ENCODE results near the gene CRYBG1.

Gene CRYBG1

DNA sequence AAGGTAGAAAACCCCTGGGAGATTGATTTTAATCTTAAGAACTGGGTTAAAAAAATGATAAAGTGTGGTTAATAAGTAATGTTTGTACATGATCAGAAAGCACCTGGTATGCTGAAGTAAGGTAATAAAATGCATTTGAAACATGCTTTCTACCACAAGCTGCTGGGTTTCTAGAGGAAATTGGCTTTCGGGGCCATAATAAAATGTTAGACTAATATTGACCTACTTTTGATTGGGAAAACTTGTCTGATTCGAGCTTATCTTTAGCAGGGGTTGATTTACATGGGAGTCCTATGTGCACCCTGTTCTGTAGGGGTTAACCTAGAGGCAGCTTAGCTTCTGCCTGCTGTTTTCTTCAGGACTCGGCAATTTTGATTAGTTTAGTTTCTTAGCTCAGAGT is 50.5 kb downstream of the CRYBG1 start:
- DNase-seq = no peak
- no peaks in the 10 kb centered on the region for H3K36me3 ChIP-seq (replicated peaks; ENCODE audit: insufficient read depth, low read length)
- no peak overlapping the region for H3K27ac ChIP-seq (ENCODE audit: low read length)

DNA sequence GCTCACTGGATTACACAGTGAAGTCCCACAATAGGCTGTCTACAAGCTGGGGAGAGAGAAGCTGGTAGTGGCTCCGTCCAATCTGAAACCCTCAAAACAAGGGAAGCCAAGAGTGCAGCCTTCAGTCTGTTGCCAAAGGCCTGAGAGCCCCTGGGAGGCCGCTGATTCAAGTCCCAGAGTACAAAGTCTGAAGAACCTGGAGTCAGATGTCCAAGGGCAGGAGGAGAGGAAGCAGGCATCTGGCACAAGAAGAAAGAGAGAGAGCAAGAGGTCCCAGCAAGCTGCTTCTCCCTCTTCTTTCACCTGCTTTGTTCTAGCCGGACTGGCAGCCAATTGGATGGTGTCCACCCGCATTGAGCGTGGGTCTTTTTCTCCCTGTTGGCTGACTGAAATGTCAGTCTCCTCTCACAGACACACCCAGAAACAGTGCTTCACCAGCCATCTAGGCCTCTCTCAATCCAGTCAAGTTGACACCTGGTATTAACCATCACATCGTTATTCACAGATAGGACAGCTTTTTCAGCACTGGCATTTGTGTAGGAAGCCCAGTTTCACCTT is 51.2 kb downstream of the CRYBG1 start:
- Histone ChIP-seq H3K4me3 (ENCODE audit: low read length) (no peak overlapping the region), H3F3A (ENCODE audit: insufficient read depth, low read length) (no peaks in the 10 kb centered on the region), H2AFZ (ENCODE audit: low read length) (no peak overlapping the region), H3K36me3 (replicated peaks; ENCODE audit: insufficient read depth, low read length) (no peaks in the 10 kb centered on the region), H3K4me2 (ENCODE audit: low read depth, low read length) (no peak overlapping the region), H3K27me3 (replicated peaks; ENCODE audit: insufficient read depth, low read length) (no peaks in the 10 kb centered on the region), H3K9ac (ENCODE audit: low read length) (no peak overlapping the region), H3K27ac (ENCODE audit: low read length) (no peak overlapping the region), H3K9me2 (replicated peaks; ENCODE audit: insufficient read depth, low read length) (no peaks in the 10 kb centered on the region), H4K20me1 (ENCODE audit: insufficient read depth, low read length) (no peaks in the 10 kb centered on the region), H3K4me1 (ENCODE audit: low read length) (no peaks in the 10 kb centered on the region), H3K79me2 (ENCODE audit: low read length) (no peaks in the 10 kb centered on the region), H3K9me3 (replicated peaks; ENCODE audit: insufficient read depth, low read length) (no peaks in the 10 kb centered on the region)
- TF ChIP-seq, protein P1, sequence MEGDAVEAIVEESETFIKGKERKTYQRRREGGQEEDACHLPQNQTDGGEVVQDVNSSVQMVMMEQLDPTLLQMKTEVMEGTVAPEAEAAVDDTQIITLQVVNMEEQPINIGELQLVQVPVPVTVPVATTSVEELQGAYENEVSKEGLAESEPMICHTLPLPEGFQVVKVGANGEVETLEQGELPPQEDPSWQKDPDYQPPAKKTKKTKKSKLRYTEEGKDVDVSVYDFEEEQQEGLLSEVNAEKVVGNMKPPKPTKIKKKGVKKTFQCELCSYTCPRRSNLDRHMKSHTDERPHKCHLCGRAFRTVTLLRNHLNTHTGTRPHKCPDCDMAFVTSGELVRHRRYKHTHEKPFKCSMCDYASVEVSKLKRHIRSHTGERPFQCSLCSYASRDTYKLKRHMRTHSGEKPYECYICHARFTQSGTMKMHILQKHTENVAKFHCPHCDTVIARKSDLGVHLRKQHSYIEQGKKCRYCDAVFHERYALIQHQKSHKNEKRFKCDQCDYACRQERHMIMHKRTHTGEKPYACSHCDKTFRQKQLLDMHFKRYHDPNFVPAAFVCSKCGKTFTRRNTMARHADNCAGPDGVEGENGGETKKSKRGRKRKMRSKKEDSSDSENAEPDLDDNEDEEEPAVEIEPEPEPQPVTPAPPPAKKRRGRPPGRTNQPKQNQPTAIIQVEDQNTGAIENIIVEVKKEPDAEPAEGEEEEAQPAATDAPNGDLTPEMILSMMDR (IDR thresholded peaks at IDR 0.05; ENCODE audit: low read length) = no peak
- TF ChIP-seq EZH2 (optimal IDR thresholded peaks at IDR 0.05; ENCODE audit: low read depth, low read length) (no peak), EZH2phosphoT487 (IDR thresholded peaks at IDR 0.05; ENCODE audit: low read length) (no peak)
- no peak for DNase-seq

More for the DNA sequence above, 50.5 kb downstream of the CRYBG1 start:
- no peaks in the 10 kb centered on the region for H3K9me2 ChIP-seq (replicated peaks; ENCODE audit: insufficient read depth, low read length)
- H3K4me3 ChIP-seq (ENCODE audit: low read length) = no peak overlapping the region
- H2AFZ ChIP-seq (ENCODE audit: low read length) = no peak overlapping the region
- no peaks in the 10 kb centered on the region for H4K20me1 ChIP-seq (ENCODE audit: insufficient read depth, low read length)
- no peak overlapping the region for H3K9ac ChIP-seq (ENCODE audit: low read length)
- no peaks in the 10 kb centered on the region for H3K4me1 ChIP-seq (ENCODE audit: low read length)
- no peaks in the 10 kb centered on the region for H3F3A ChIP-seq (ENCODE audit: insufficient read depth, low read length)
- no peaks in the 10 kb centered on the region for H3K79me2 ChIP-seq (ENCODE audit: low read length)
- no peaks in the 10 kb centered on the region for H3K27me3 ChIP-seq (replicated peaks; ENCODE audit: insufficient read depth, low read length)
- H3K9me3 ChIP-seq (replicated peaks; ENCODE audit: insufficient read depth, low read length) = no peaks in the 10 kb centered on the region
- H3K4me2 ChIP-seq (ENCODE audit: low read depth, low read length) = no peak overlapping the region
- no peak for TF ChIP-seq EZH2phosphoT487 (IDR thresholded peaks at IDR 0.05; ENCODE audit: low read length)
- TF ChIP-seq, protein P1 (IDR thresholded peaks at IDR 0.05; ENCODE audit: low read length) = no peak
- no peak for TF ChIP-seq EZH2 (optimal IDR thresholded peaks at IDR 0.05; ENCODE audit: low read depth, low read length)

DNA sequence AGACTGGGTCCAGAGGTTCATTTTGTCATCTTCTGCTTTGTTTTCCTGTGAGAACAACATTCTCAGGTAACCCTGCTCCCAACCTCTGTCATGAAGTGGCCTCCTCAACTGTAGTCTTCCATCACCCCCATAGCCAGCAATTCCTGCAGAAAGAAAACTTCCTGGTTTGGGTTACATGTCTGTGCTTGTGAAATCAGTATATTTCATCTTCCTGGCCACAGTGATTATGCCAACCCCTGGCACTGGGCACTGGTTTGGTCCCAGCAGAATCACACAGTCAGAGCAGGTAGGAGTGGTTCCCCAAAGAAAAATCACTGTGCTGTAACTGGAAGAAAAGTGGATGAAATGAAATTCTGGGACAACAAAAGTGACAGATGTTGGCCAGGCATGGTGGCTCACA is 52.5 kb downstream of the CRYBG1 start:
- H3K36me3 ChIP-seq (replicated peaks; ENCODE audit: insufficient read depth, low read length) = no peaks in the 10 kb centered on the region
- no peak for DNase-seq
- no peak overlapping the region for H3K27ac ChIP-seq (ENCODE audit: low read length)
- H3F3A ChIP-seq (ENCODE audit: insufficient read depth, low read length) = no peaks in the 10 kb centered on the region
- no peak overlapping the region for H3K9ac ChIP-seq (ENCODE audit: low read length)
- no peaks in the 10 kb centered on the region for H3K79me2 ChIP-seq (ENCODE audit: low read length)
- H2AFZ ChIP-seq (ENCODE audit: low read length) = no peak overlapping the region
- no peaks in the 10 kb centered on the region for H3K9me2 ChIP-seq (replicated peaks; ENCODE audit: insufficient read depth, low read length)
- H4K20me1 ChIP-seq (ENCODE audit: insufficient read depth, low read length) = no peaks in the 10 kb centered on the region
- TF ChIP-seq EZH2phosphoT487 (IDR thresholded peaks at IDR 0.05; ENCODE audit: low read length) (no peak), EZH2 (optimal IDR thresholded peaks at IDR 0.05; ENCODE audit: low read depth, low read length) (no peak)
- TF ChIP-seq, protein P1 (IDR thresholded peaks at IDR 0.05; ENCODE audit: low read length) = no peak
- no peaks in the 10 kb centered on the region for H3K27me3 ChIP-seq (replicated peaks; ENCODE audit: insufficient read depth, low read length)
- no peaks in the 10 kb centered on the region for H3K4me1 ChIP-seq (ENCODE audit: low read length)
- H3K9me3 ChIP-seq (replicated peaks; ENCODE audit: insufficient read depth, low read length) = no peaks in the 10 kb centered on the region
- H3K4me3 ChIP-seq (ENCODE audit: low read length) = no peak overlapping the region
- H3K4me2 ChIP-seq (ENCODE audit: low read depth, low read length) = no peak overlapping the region
